Measurements from ENCODE around the gene HIBADH. TPM values are rescaled to one million over a fixed set of nuclear protein-coding genes. Genes with fewer than 3 reads are reported as not detected.

The HIBADH gene
- total RNA-seq, 1 donor from 2014 or later = 25.3 TPM

- H3K9me3 Mint-ChIP-seq (ENCODE audit: low read depth) = peaks cover 25% of the 10 kb centered on the region
- H3K36me3 Mint-ChIP-seq (ENCODE audit: insufficient read depth) = peaks cover 40% of the 10 kb centered on the region
- DNase-seq (ENCODE audit: low spot score, unreplicated experiment) = no peak
- H3K27me3 Mint-ChIP-seq = no peaks in the 10 kb centered on the region
- TF ChIP-seq CTCF (IDR thresholded peaks at IDR 0.05; ENCODE audit: unreplicated experiment) = no peak
- H3K4me1 Mint-ChIP-seq (ENCODE audit: low read depth) = peaks cover 4% of the 10 kb centered on the region
- H3K27ac Mint-ChIP-seq = no peak overlapping the region
- H3K4me3 Mint-ChIP-seq (ENCODE audit: low read depth) = no peak overlapping the region
These were observed 45.7 kb downstream of the HIBADH start for GRCh38 chr7:27616914-27617548.

GRCh38 chr7:27616186-27616491, 46.5 kb downstream of the HIBADH start:
- Mint-ChIP-seq H3K27ac (no peak overlapping the region), H3K4me1 (ENCODE audit: low read depth) (peaks cover 4% of the 10 kb centered on the region), H3K36me3 (ENCODE audit: insufficient read depth) (peaks cover 36% of the 10 kb centered on the region), H3K4me3 (ENCODE audit: low read depth) (no peak overlapping the region), H3K9me3 (ENCODE audit: low read depth) (peaks cover 25% of the 10 kb centered on the region), H3K27me3 (no peaks in the 10 kb centered on the region)
- no peak for TF ChIP-seq CTCF (IDR thresholded peaks at IDR 0.05; ENCODE audit: unreplicated experiment)
- no peak for DNase-seq (ENCODE audit: low spot score, unreplicated experiment)

GRCh38 chr7:27615420-27616185, 47.1 kb downstream of the HIBADH start:
- TF ChIP-seq CTCF (IDR thresholded peaks at IDR 0.05; ENCODE audit: unreplicated experiment) = no peak
- Mint-ChIP-seq H3K4me1 (ENCODE audit: low read depth) (peaks cover 4% of the 10 kb centered on the region), H3K9me3 (ENCODE audit: low read depth) (peaks cover 19% of the 10 kb centered on the region), H3K27me3 (no peaks in the 10 kb centered on the region), H3K4me3 (ENCODE audit: low read depth) (no peak overlapping the region), H3K36me3 (ENCODE audit: insufficient read depth) (peaks cover 31% of the 10 kb centered on the region), H3K27ac (no peak overlapping the region)
- DNase-seq (ENCODE audit: low spot score, unreplicated experiment) = no peak

- H3K27me3 Mint-ChIP-seq = no peaks in the 10 kb centered on the region
- H3K9me3 Mint-ChIP-seq (ENCODE audit: low read depth) = peaks cover 8% of the 10 kb centered on the region
- H3K27ac Mint-ChIP-seq = no peak overlapping the region
- no peak overlapping the region for H3K4me3 Mint-ChIP-seq (ENCODE audit: low read depth)
- peaks cover 4% of the 10 kb centered on the region for H3K4me1 Mint-ChIP-seq (ENCODE audit: low read depth)
- peaks cover 21% of the 10 kb centered on the region for H3K36me3 Mint-ChIP-seq (ENCODE audit: insufficient read depth)
- TF ChIP-seq CTCF (IDR thresholded peaks at IDR 0.05; ENCODE audit: unreplicated experiment) = no peak
- DNase-seq (ENCODE audit: low spot score, unreplicated experiment) = no peak
These were observed 48.6 kb downstream of the HIBADH start for GRCh38 chr7:27614095-27614494.

GRCh38 chr7:27611059-27611458, 51.6 kb downstream of the HIBADH start:
- Mint-ChIP-seq H3K27me3 (no peaks in the 10 kb centered on the region), H3K9me3 (ENCODE audit: low read depth) (peaks cover 5% of the 10 kb centered on the region), H3K36me3 (ENCODE audit: insufficient read depth) (peaks cover 6% of the 10 kb centered on the region), H3K4me1 (ENCODE audit: low read depth) (peaks cover 15% of the 10 kb centered on the region), H3K27ac (no peak overlapping the region), H3K4me3 (ENCODE audit: low read depth) (no peak overlapping the region)
- no peak for TF ChIP-seq CTCF (IDR thresholded peaks at IDR 0.05; ENCODE audit: unreplicated experiment)
- DNase-seq (ENCODE audit: low spot score, unreplicated experiment) = no peak

All from progenitor cell of endocrine pancreas (in vitro differentiated cells).